ENCODE data around the gene MEOX1.

MEOX1 gene

GRCh38 chr17:43627653-43628052, 34.1 kb downstream of the MEOX1 start:
- Histone ChIP-seq H3K4me3 (ENCODE audit: low read depth in 1 of 2, low read length in 2 of 2) (no peak overlapping the region), H3K27me3 (ENCODE audit: control insufficient read depth in 1 of 2, insufficient read depth in 2 of 2, low read length in 2 of 2) (no peaks in the 10 kb centered on the region), H3K9ac (ENCODE audit: low read length) (no peak overlapping the region), H3K9me3 (ENCODE audit: low read length) (no peaks in the 10 kb centered on the region), H3K4me1 (ENCODE audit: insufficient read depth, low read length) (no peaks in the 10 kb centered on the region), H3K36me3 (ENCODE audit: insufficient read depth, low read length) (no peaks in the 10 kb centered on the region), H3K27ac (ENCODE audit: low read depth, low read length) (no peak overlapping the region)

- Histone ChIP-seq H3K27ac (ENCODE audit: low read depth, low read length) (no peak overlapping the region), H3K9me3 (ENCODE audit: low read length) (no peaks in the 10 kb centered on the region), H3K27me3 (ENCODE audit: control insufficient read depth in 1 of 2, insufficient read depth in 2 of 2, low read length in 2 of 2) (no peaks in the 10 kb centered on the region), H3K36me3 (ENCODE audit: insufficient read depth, low read length) (no peaks in the 10 kb centered on the region), H3K9ac (ENCODE audit: low read length) (no peak overlapping the region), H3K4me1 (ENCODE audit: insufficient read depth, low read length) (no peaks in the 10 kb centered on the region), H3K4me3 (ENCODE audit: low read depth in 1 of 2, low read length in 2 of 2) (no peak overlapping the region)
Measured at GRCh38 chr17:43626023-43626422, 35.7 kb downstream of the MEOX1 start.

- Histone ChIP-seq H3K27me3 (ENCODE audit: control insufficient read depth in 1 of 2, insufficient read depth in 2 of 2, low read length in 2 of 2) (no peaks in the 10 kb centered on the region), H3K27ac (ENCODE audit: low read depth, low read length) (no peak overlapping the region), H3K9me3 (ENCODE audit: low read length) (no peaks in the 10 kb centered on the region), H3K9ac (ENCODE audit: low read length) (no peak overlapping the region), H3K36me3 (ENCODE audit: insufficient read depth, low read length) (no peaks in the 10 kb centered on the region), H3K4me1 (ENCODE audit: insufficient read depth, low read length) (no peaks in the 10 kb centered on the region), H3K4me3 (ENCODE audit: low read depth in 1 of 2, low read length in 2 of 2) (no peak overlapping the region)
Measured at GRCh38 chr17:43625606-43626005, 36.1 kb downstream of the MEOX1 start.

- no peaks in the 10 kb centered on the region for H3K36me3 ChIP-seq (ENCODE audit: insufficient read depth, low read length)
- no peaks in the 10 kb centered on the region for H3K9me3 ChIP-seq (ENCODE audit: low read length)
- H3K27ac ChIP-seq (ENCODE audit: low read depth, low read length): no peak overlapping the region
Measured at GRCh38 chr17:43620581-43620980, 41.1 kb downstream of the MEOX1 start.

GRCh38 chr17:43620147-43620546, 41.6 kb downstream of the MEOX1 start:
- no peak overlapping the region for H3K27ac ChIP-seq (ENCODE audit: low read depth, low read length)
- peaks cover under 1% of the 10 kb centered on the region for H3K4me1 ChIP-seq (ENCODE audit: insufficient read depth, low read length)
- no peak overlapping the region for H3K9ac ChIP-seq (ENCODE audit: low read length)
- H3K27me3 ChIP-seq (ENCODE audit: control insufficient read depth in 1 of 2, insufficient read depth in 2 of 2, low read length in 2 of 2): no peaks in the 10 kb centered on the region
- H3K9me3 ChIP-seq (ENCODE audit: low read length): no peaks in the 10 kb centered on the region
- H3K4me3 ChIP-seq (ENCODE audit: low read depth in 1 of 2, low read length in 2 of 2): no peak overlapping the region
- no peaks in the 10 kb centered on the region for H3K36me3 ChIP-seq (ENCODE audit: insufficient read depth, low read length)

More at GRCh38 chr17:43620581-43620980, 41.1 kb downstream of the MEOX1 start:
- H3K4me1 ChIP-seq (ENCODE audit: insufficient read depth, low read length): no peaks in the 10 kb centered on the region
- H3K9ac ChIP-seq (ENCODE audit: low read length): no peak overlapping the region
- no peaks in the 10 kb centered on the region for H3K27me3 ChIP-seq (ENCODE audit: control insufficient read depth in 1 of 2, insufficient read depth in 2 of 2, low read length in 2 of 2)
- no peak overlapping the region for H3K4me3 ChIP-seq (ENCODE audit: low read depth in 1 of 2, low read length in 2 of 2)

- no peaks in the 10 kb centered on the region for H3K9me3 ChIP-seq (ENCODE audit: low read length)
- no peak overlapping the region for H3K9ac ChIP-seq (ENCODE audit: low read length)
- no peaks in the 10 kb centered on the region for H3K36me3 ChIP-seq (ENCODE audit: insufficient read depth, low read length)
- no peaks in the 10 kb centered on the region for H3K27me3 ChIP-seq (ENCODE audit: control insufficient read depth in 1 of 2, insufficient read depth in 2 of 2, low read length in 2 of 2)
- no peak overlapping the region for H3K4me3 ChIP-seq (ENCODE audit: low read depth in 1 of 2, low read length in 2 of 2)
- peaks cover 5% of the 10 kb centered on the region for H3K4me1 ChIP-seq (ENCODE audit: insufficient read depth, low read length)
- H3K27ac ChIP-seq (ENCODE audit: low read depth, low read length): no peak overlapping the region
Measured at GRCh38 chr17:43619705-43620104, 42.0 kb downstream of the MEOX1 start.

GRCh38 chr17:43618276-43618675, 43.4 kb downstream of the MEOX1 start:
- Histone ChIP-seq H3K4me1 (ENCODE audit: insufficient read depth, low read length) (peaks cover 18% of the 10 kb centered on the region), H3K27me3 (ENCODE audit: control insufficient read depth in 1 of 2, insufficient read depth in 2 of 2, low read length in 2 of 2) (no peaks in the 10 kb centered on the region), H3K27ac (ENCODE audit: low read depth, low read length) (no peak overlapping the region), H3K9me3 (ENCODE audit: low read length) (no peaks in the 10 kb centered on the region), H3K4me3 (ENCODE audit: low read depth in 1 of 2, low read length in 2 of 2) (no peak overlapping the region), H3K36me3 (ENCODE audit: insufficient read depth, low read length) (no peaks in the 10 kb centered on the region), H3K9ac (ENCODE audit: low read length) (no peak overlapping the region)

- Histone ChIP-seq H3K36me3 (ENCODE audit: insufficient read depth, low read length) (no peaks in the 10 kb centered on the region), H3K9ac (ENCODE audit: low read length) (no peak overlapping the region), H3K4me1 (ENCODE audit: insufficient read depth, low read length) (peaks cover 18% of the 10 kb centered on the region), H3K27me3 (ENCODE audit: control insufficient read depth in 1 of 2, insufficient read depth in 2 of 2, low read length in 2 of 2) (no peaks in the 10 kb centered on the region), H3K4me3 (ENCODE audit: low read depth in 1 of 2, low read length in 2 of 2) (no peak overlapping the region), H3K27ac (ENCODE audit: low read depth, low read length) (no peak overlapping the region), H3K9me3 (ENCODE audit: low read length) (no peaks in the 10 kb centered on the region)
Measured at GRCh38 chr17:43616852-43617251, 44.9 kb downstream of the MEOX1 start.

GRCh38 chr17:43616421-43616820, 45.3 kb downstream of the MEOX1 start:
- no peak overlapping the region for H3K27ac ChIP-seq (ENCODE audit: low read depth, low read length)
- peaks cover 18% of the 10 kb centered on the region for H3K4me1 ChIP-seq (ENCODE audit: insufficient read depth, low read length)
- H3K9ac ChIP-seq (ENCODE audit: low read length): no peak overlapping the region
- no peaks in the 10 kb centered on the region for H3K9me3 ChIP-seq (ENCODE audit: low read length)
- H3K36me3 ChIP-seq (ENCODE audit: insufficient read depth, low read length): no peaks in the 10 kb centered on the region
- no peaks in the 10 kb centered on the region for H3K27me3 ChIP-seq (ENCODE audit: control insufficient read depth in 1 of 2, insufficient read depth in 2 of 2, low read length in 2 of 2)
- H3K4me3 ChIP-seq (ENCODE audit: low read depth in 1 of 2, low read length in 2 of 2): no peak overlapping the region

- H3K9ac ChIP-seq (ENCODE audit: low read length): no peak overlapping the region
- no peak overlapping the region for H3K4me3 ChIP-seq (ENCODE audit: low read depth in 1 of 2, low read length in 2 of 2)
- no peaks in the 10 kb centered on the region for H3K36me3 ChIP-seq (ENCODE audit: insufficient read depth, low read length)
- H3K27me3 ChIP-seq (ENCODE audit: control insufficient read depth in 1 of 2, insufficient read depth in 2 of 2, low read length in 2 of 2): no peaks in the 10 kb centered on the region
- H3K9me3 ChIP-seq (ENCODE audit: low read length): no peaks in the 10 kb centered on the region
- no peak overlapping the region for H3K27ac ChIP-seq (ENCODE audit: low read depth, low read length)
- peaks cover 18% of the 10 kb centered on the region for H3K4me1 ChIP-seq (ENCODE audit: insufficient read depth, low read length)
Measured at GRCh38 chr17:43616029-43616351, 45.7 kb downstream of the MEOX1 start.

- Histone ChIP-seq H3K36me3 (ENCODE audit: insufficient read depth, low read length) (no peaks in the 10 kb centered on the region), H3K27me3 (ENCODE audit: control insufficient read depth in 1 of 2, insufficient read depth in 2 of 2, low read length in 2 of 2) (no peaks in the 10 kb centered on the region), H3K9ac (ENCODE audit: low read length) (no peak overlapping the region), H3K27ac (ENCODE audit: low read depth, low read length) (no peak overlapping the region), H3K4me3 (ENCODE audit: low read depth in 1 of 2, low read length in 2 of 2) (no peak overlapping the region), H3K9me3 (ENCODE audit: low read length) (no peaks in the 10 kb centered on the region), H3K4me1 (ENCODE audit: insufficient read depth, low read length) (peaks cover 18% of the 10 kb centered on the region)
Measured at GRCh38 chr17:43615330-43616028, 46.2 kb downstream of the MEOX1 start.

GRCh38 chr17:43614561-43614960, 47.2 kb downstream of the MEOX1 start:
- Histone ChIP-seq H3K27ac (ENCODE audit: low read depth, low read length) (peak overlapping the region; percentile 9), H3K4me1 (ENCODE audit: insufficient read depth, low read length) (peaks cover 18% of the 10 kb centered on the region), H3K36me3 (ENCODE audit: insufficient read depth, low read length) (no peaks in the 10 kb centered on the region)

More at GRCh38 chr17:43614561-43614960, 47.2 kb downstream of the MEOX1 start:
- H3K9ac ChIP-seq (ENCODE audit: low read length): no peak overlapping the region
- H3K9me3 ChIP-seq (ENCODE audit: low read length): no peaks in the 10 kb centered on the region
- H3K27me3 ChIP-seq (ENCODE audit: control insufficient read depth in 1 of 2, insufficient read depth in 2 of 2, low read length in 2 of 2): no peaks in the 10 kb centered on the region
- no peak overlapping the region for H3K4me3 ChIP-seq (ENCODE audit: low read depth in 1 of 2, low read length in 2 of 2)

Data from muscle layer of colon (tissue), 2 donors.